ENCODE results near the gene TMEM106C.

The TMEM106C gene

GRCh38 chr12:47985596-47986290 lies 22.3 kb downstream of the TMEM106C start:
- no peaks in the 10 kb centered on the region for H3K9me3 ChIP-seq (ENCODE audit: control insufficient read depth in 2 of 2, low read length in 2 of 2)
- H3K4me1 ChIP-seq (ENCODE audit: control insufficient read depth in 2 of 2, insufficient read depth in 2 of 2, low read length in 2 of 2): peaks cover 5 to 8% of the 10 kb centered on the region in 2 donors
- H3K36me3 ChIP-seq (ENCODE audit: control insufficient read depth in 2 of 2, insufficient read depth in 2 of 2, low read length in 2 of 2): no peaks in the 10 kb centered on the region
- H3K4me3 ChIP-seq (ENCODE audit: low read length in 2 of 2): no peak overlapping the region
- H3K27ac ChIP-seq (ENCODE audit: low read depth in 2 of 2, low read length in 2 of 2): no peak overlapping the region
- no peaks in the 10 kb centered on the region for H3K27me3 ChIP-seq (ENCODE audit: control insufficient read depth in 2 of 2, insufficient read depth in 2 of 2, low read length in 2 of 2)
- H3K9ac ChIP-seq (ENCODE audit: low read depth in 1 of 2, low read length in 2 of 2): no peak overlapping the region

GRCh38 chr12:47986291-47986660 lies 22.9 kb downstream of the TMEM106C start:
- Histone ChIP-seq H3K4me1 (ENCODE audit: control insufficient read depth in 2 of 2, insufficient read depth in 2 of 2, low read length in 2 of 2) (peaks cover 1 to 6% of the 10 kb centered on the region in 2 donors), H3K27me3 (ENCODE audit: control insufficient read depth in 2 of 2, insufficient read depth in 2 of 2, low read length in 2 of 2) (no peaks in the 10 kb centered on the region), H3K36me3 (ENCODE audit: control insufficient read depth in 2 of 2, insufficient read depth in 2 of 2, low read length in 2 of 2) (no peaks in the 10 kb centered on the region), H3K4me3 (ENCODE audit: low read length in 2 of 2) (no peak overlapping the region), H3K9ac (ENCODE audit: low read depth in 1 of 2, low read length in 2 of 2) (no peak overlapping the region), H3K9me3 (ENCODE audit: control insufficient read depth in 2 of 2, low read length in 2 of 2) (no peaks in the 10 kb centered on the region), H3K27ac (ENCODE audit: low read depth in 2 of 2, low read length in 2 of 2) (no peak overlapping the region)

- no peaks in the 10 kb centered on the region for H3K27me3 ChIP-seq (ENCODE audit: control insufficient read depth in 2 of 2, insufficient read depth in 2 of 2, low read length in 2 of 2)
- no peak overlapping the region for H3K4me3 ChIP-seq (ENCODE audit: low read length in 2 of 2)
- no peak overlapping the region for H3K27ac ChIP-seq (ENCODE audit: low read depth in 2 of 2, low read length in 2 of 2)
- peaks cover 0 to 2% of the 10 kb centered on the region in 2 donors for H3K4me1 ChIP-seq (ENCODE audit: control insufficient read depth in 2 of 2, insufficient read depth in 2 of 2, low read length in 2 of 2)
- H3K36me3 ChIP-seq (ENCODE audit: control insufficient read depth in 2 of 2, insufficient read depth in 2 of 2, low read length in 2 of 2): no peaks in the 10 kb centered on the region
- H3K9me3 ChIP-seq (ENCODE audit: control insufficient read depth in 2 of 2, low read length in 2 of 2): no peaks in the 10 kb centered on the region
- H3K9ac ChIP-seq (ENCODE audit: low read depth in 1 of 2, low read length in 2 of 2): no peak overlapping the region
Observed at GRCh38 chr12:47986832-47987231, 23.4 kb downstream of the TMEM106C start.

- no peaks in the 10 kb centered on the region for H3K9me3 ChIP-seq (ENCODE audit: control insufficient read depth in 2 of 2, low read length in 2 of 2)
- H3K27ac ChIP-seq (ENCODE audit: low read depth in 2 of 2, low read length in 2 of 2): no peak overlapping the region
- H3K4me1 ChIP-seq (ENCODE audit: control insufficient read depth in 2 of 2, insufficient read depth in 2 of 2, low read length in 2 of 2): no peaks in the 10 kb centered on the region
- no peak overlapping the region for H3K9ac ChIP-seq (ENCODE audit: low read depth in 1 of 2, low read length in 2 of 2)
- H3K36me3 ChIP-seq (ENCODE audit: control insufficient read depth in 2 of 2, insufficient read depth in 2 of 2, low read length in 2 of 2): no peaks in the 10 kb centered on the region
- no peaks in the 10 kb centered on the region for H3K27me3 ChIP-seq (ENCODE audit: control insufficient read depth in 2 of 2, insufficient read depth in 2 of 2, low read length in 2 of 2)
- no peak overlapping the region for H3K4me3 ChIP-seq (ENCODE audit: low read length in 2 of 2)
Observed at GRCh38 chr12:47987411-47988072, 24.1 kb downstream of the TMEM106C start.

GRCh38 chr12:47988073-47989022 lies 25.0 kb downstream of the TMEM106C start:
- Histone ChIP-seq H3K4me3 (ENCODE audit: low read length in 2 of 2) (no peak overlapping the region), H3K36me3 (ENCODE audit: control insufficient read depth in 2 of 2, insufficient read depth in 2 of 2, low read length in 2 of 2) (no peaks in the 10 kb centered on the region), H3K9me3 (ENCODE audit: control insufficient read depth in 2 of 2, low read length in 2 of 2) (no peaks in the 10 kb centered on the region), H3K27me3 (ENCODE audit: control insufficient read depth in 2 of 2, insufficient read depth in 2 of 2, low read length in 2 of 2) (no peaks in the 10 kb centered on the region), H3K4me1 (ENCODE audit: control insufficient read depth in 2 of 2, insufficient read depth in 2 of 2, low read length in 2 of 2) (no peaks in the 10 kb centered on the region), H3K27ac (ENCODE audit: low read depth in 2 of 2, low read length in 2 of 2) (no peak overlapping the region), H3K9ac (ENCODE audit: low read depth in 1 of 2, low read length in 2 of 2) (no peak overlapping the region)

- no peaks in the 10 kb centered on the region for H3K27me3 ChIP-seq (ENCODE audit: control insufficient read depth in 2 of 2, insufficient read depth in 2 of 2, low read length in 2 of 2)
- no peaks in the 10 kb centered on the region for H3K9me3 ChIP-seq (ENCODE audit: control insufficient read depth in 2 of 2, low read length in 2 of 2)
- no peak overlapping the region for H3K27ac ChIP-seq (ENCODE audit: low read depth in 2 of 2, low read length in 2 of 2)
- H3K9ac ChIP-seq (ENCODE audit: low read depth in 1 of 2, low read length in 2 of 2): no peak overlapping the region
- H3K4me3 ChIP-seq (ENCODE audit: low read length in 2 of 2): no peak overlapping the region
- no peaks in the 10 kb centered on the region for H3K36me3 ChIP-seq (ENCODE audit: control insufficient read depth in 2 of 2, insufficient read depth in 2 of 2, low read length in 2 of 2)
- H3K4me1 ChIP-seq (ENCODE audit: control insufficient read depth in 2 of 2, insufficient read depth in 2 of 2, low read length in 2 of 2): no peaks in the 10 kb centered on the region
Observed at GRCh38 chr12:47989023-47989417, 25.6 kb downstream of the TMEM106C start.

- no peaks in the 10 kb centered on the region for H3K27me3 ChIP-seq (ENCODE audit: control insufficient read depth in 2 of 2, insufficient read depth in 2 of 2, low read length in 2 of 2)
- no peak overlapping the region for H3K27ac ChIP-seq (ENCODE audit: low read depth in 2 of 2, low read length in 2 of 2)
Observed at GRCh38 chr12:47989666-47990065, 26.3 kb downstream of the TMEM106C start.

GRCh38 chr12:47990351-47991105 lies 27.1 kb downstream of the TMEM106C start:
- Histone ChIP-seq H3K36me3 (ENCODE audit: control insufficient read depth in 2 of 2, insufficient read depth in 2 of 2, low read length in 2 of 2) (no peaks in the 10 kb centered on the region), H3K4me3 (ENCODE audit: low read length in 2 of 2) (no peak overlapping the region), H3K27ac (ENCODE audit: low read depth in 2 of 2, low read length in 2 of 2) (no peak overlapping the region), H3K4me1 (ENCODE audit: control insufficient read depth in 2 of 2, insufficient read depth in 2 of 2, low read length in 2 of 2) (no peaks in the 10 kb centered on the region), H3K27me3 (ENCODE audit: control insufficient read depth in 2 of 2, insufficient read depth in 2 of 2, low read length in 2 of 2) (no peaks in the 10 kb centered on the region), H3K9me3 (ENCODE audit: control insufficient read depth in 2 of 2, low read length in 2 of 2) (no peaks in the 10 kb centered on the region), H3K9ac (ENCODE audit: low read depth in 1 of 2, low read length in 2 of 2) (no peak overlapping the region)

More at GRCh38 chr12:47989666-47990065, 26.3 kb downstream of the TMEM106C start:
- Histone ChIP-seq H3K9ac (ENCODE audit: low read depth in 1 of 2, low read length in 2 of 2) (no peak overlapping the region), H3K4me1 (ENCODE audit: control insufficient read depth in 2 of 2, insufficient read depth in 2 of 2, low read length in 2 of 2) (no peaks in the 10 kb centered on the region), H3K36me3 (ENCODE audit: control insufficient read depth in 2 of 2, insufficient read depth in 2 of 2, low read length in 2 of 2) (no peaks in the 10 kb centered on the region), H3K9me3 (ENCODE audit: control insufficient read depth in 2 of 2, low read length in 2 of 2) (no peaks in the 10 kb centered on the region), H3K4me3 (ENCODE audit: low read length in 2 of 2) (no peak overlapping the region)

GRCh38 chr12:47991106-47992061 lies 28.0 kb downstream of the TMEM106C start:
- H3K27me3 ChIP-seq (ENCODE audit: control insufficient read depth in 2 of 2, insufficient read depth in 2 of 2, low read length in 2 of 2): no peaks in the 10 kb centered on the region
- no peak overlapping the region for H3K4me3 ChIP-seq (ENCODE audit: low read length in 2 of 2)
- no peak overlapping the region for H3K9ac ChIP-seq (ENCODE audit: low read depth in 1 of 2, low read length in 2 of 2)
- H3K9me3 ChIP-seq (ENCODE audit: control insufficient read depth in 2 of 2, low read length in 2 of 2): no peaks in the 10 kb centered on the region
- no peaks in the 10 kb centered on the region for H3K36me3 ChIP-seq (ENCODE audit: control insufficient read depth in 2 of 2, insufficient read depth in 2 of 2, low read length in 2 of 2)
- no peak overlapping the region for H3K27ac ChIP-seq (ENCODE audit: low read depth in 2 of 2, low read length in 2 of 2)
- no peaks in the 10 kb centered on the region for H3K4me1 ChIP-seq (ENCODE audit: control insufficient read depth in 2 of 2, insufficient read depth in 2 of 2, low read length in 2 of 2)
